ENCODE measurements around the gene PRKAG1. TPM values are rescaled to one million over a fixed set of nuclear protein-coding genes. Genes with fewer than 3 reads are reported as not detected.

PRKAG1 gene
- total and polyA plus RNA-seq, 4 donors, result 43.2 to 75.2 (median 69.9) TPM

DNA sequence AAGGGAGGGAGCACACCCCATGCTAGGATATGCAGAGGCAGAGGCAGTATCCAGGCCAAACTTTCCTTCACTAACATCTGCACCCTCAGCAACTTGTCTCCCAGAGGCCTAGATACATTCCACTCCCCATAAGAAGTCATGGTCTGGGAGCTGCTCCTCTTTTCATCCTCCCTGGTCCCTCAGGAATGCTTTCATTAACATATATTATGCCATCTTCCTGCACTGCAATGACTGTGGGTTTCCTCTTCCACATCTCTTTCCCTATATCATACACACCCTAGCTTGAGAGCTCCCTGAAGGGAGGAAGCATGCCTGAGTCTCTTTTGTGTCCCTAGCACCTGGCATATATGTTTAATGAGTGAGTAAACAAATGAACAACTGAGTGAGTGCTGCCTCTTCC is 28.0 kb downstream of the PRKAG1 start:
- Histone ChIP-seq H3K9me3 (ENCODE audit: control insufficient read depth, insufficient read depth, low read length) (no peaks in the 10 kb centered on the region), H3K27me3 (ENCODE audit: control insufficient read depth, insufficient read depth, low read length) (peaks cover 75% of the 10 kb centered on the region), H3K27ac (ENCODE audit: low read depth, low read length) (no peak overlapping the region), H3K4me1 (ENCODE audit: control insufficient read depth, insufficient read depth, low read length) (peaks cover 29% of the 10 kb centered on the region), H3K4me3 (ENCODE audit: low read depth, low read length) (no peak overlapping the region), H3K36me3 (ENCODE audit: control insufficient read depth, insufficient read depth, low read length) (no peaks in the 10 kb centered on the region)
- DNase-seq (ENCODE audit: low read depth in 4 of 6, low spot score in 6 of 6), result no peak

DNA sequence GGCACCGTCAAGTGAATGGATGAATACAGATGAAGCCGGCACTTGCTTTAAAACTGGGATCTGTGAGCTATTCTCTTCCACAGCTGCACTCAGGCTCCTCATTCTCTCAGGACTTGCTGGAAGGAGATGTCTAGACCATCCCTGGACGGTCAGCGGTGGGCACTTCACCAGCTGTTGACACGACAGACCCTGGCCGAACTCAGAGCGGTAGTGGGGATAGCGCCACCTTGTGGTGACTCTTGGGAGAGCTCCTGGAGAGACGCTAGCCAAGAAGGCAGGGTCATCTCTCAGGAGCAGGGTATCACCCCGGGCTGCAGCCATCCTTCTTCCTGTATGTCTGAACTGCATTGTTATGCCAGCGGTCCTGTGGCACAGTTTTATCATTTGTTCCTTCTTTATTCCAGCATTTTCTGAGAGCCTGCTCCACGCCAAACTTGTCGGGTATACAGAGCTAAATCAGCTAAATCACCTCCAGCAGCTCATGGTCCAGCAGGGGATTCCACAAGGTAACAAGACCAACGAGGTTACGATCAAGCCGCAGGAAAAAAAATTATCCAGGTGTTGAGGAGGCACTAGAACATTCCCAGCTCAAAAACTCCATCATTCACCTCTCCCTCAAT is 30.4 kb downstream of the PRKAG1 start:
- Histone ChIP-seq H3K4me3 (ENCODE audit: low read depth, low read length) (no peak overlapping the region), H3K27ac (ENCODE audit: low read depth, low read length) (no peak overlapping the region), H3K4me1 (ENCODE audit: control insufficient read depth, insufficient read depth, low read length) (peaks cover 27% of the 10 kb centered on the region), H3K27me3 (ENCODE audit: control insufficient read depth, insufficient read depth, low read length) (peaks cover 73% of the 10 kb centered on the region), H3K36me3 (ENCODE audit: control insufficient read depth, insufficient read depth, low read length) (no peaks in the 10 kb centered on the region), H3K9me3 (ENCODE audit: control insufficient read depth, insufficient read depth, low read length) (no peaks in the 10 kb centered on the region)
- 32% methylated on average over 16 of the region's 16 CpGs for WGBS (ENCODE audit: insufficient coverage)
- DNase-seq (ENCODE audit: low read depth in 4 of 6, low spot score in 6 of 6), result peak in 2 of 6 donors; percentile 60 to 62

DNA sequence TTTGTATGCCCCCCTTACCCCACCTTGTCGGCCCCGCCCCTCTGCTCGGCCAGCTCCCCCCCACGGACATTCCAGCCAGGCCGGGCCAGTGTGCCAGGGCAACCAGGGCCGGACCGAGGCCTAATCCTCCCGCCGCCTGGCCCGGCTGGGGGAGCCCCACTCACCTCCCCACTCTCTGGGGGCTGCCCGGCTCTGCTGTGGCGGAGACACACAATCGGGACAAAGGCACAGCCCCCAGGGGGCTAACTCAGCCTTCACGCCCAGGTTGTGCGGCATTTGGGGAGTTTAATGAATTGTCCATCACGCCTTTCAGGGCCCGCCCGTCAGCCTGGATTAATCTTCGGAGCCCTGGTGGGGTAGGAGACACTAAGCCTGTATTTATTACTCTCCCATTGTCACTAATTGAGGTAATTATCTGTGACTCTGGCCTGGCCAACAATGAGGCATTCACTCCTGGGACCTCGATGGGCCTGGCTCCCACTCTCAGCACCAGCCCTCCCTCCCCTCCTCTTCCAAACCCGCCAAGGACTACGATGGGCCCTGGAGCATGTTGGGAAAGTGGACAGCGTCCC is 31.8 kb downstream of the PRKAG1 start:
- Histone ChIP-seq H3K27ac (ENCODE audit: low read depth, low read length) (no peak overlapping the region), H3K9me3 (ENCODE audit: control insufficient read depth, insufficient read depth, low read length) (no peaks in the 10 kb centered on the region), H3K36me3 (ENCODE audit: control insufficient read depth, insufficient read depth, low read length) (no peaks in the 10 kb centered on the region), H3K4me3 (ENCODE audit: low read depth, low read length) (no peak overlapping the region), H3K4me1 (ENCODE audit: control insufficient read depth, insufficient read depth, low read length) (peaks cover 28% of the 10 kb centered on the region), H3K27me3 (ENCODE audit: control insufficient read depth, insufficient read depth, low read length) (peaks cover 81% of the 10 kb centered on the region)
- 9% methylated on average over 15 of the region's 23 CpGs for WGBS (ENCODE audit: insufficient coverage)
- DNase-seq (ENCODE audit: low read depth in 4 of 6, low spot score in 6 of 6), result peak in 3 of 6 donors; percentile 57 to 90 (median 76)

DNA sequence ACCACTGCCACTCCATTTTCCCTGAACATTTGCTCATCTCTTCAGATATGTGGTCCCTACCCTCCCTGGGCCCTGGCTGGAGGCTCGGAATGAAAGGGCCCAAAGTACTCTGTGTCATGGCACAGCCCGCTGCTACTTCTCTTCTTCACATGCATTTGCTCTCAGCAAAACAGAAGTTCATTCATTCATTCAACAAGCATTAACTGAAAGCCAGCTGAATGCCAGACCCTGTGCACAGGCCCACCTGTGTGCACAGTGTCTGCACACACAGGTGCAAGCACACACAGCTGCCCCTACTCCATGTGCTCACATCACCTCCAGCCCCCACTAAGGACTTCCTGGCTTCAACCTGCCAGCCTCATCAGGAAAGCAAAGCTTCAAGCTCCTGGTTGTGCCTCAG is 32.7 kb downstream of the PRKAG1 start:
- Histone ChIP-seq H3K27me3 (ENCODE audit: control insufficient read depth, insufficient read depth, low read length) (peaks cover 84% of the 10 kb centered on the region), H3K4me3 (ENCODE audit: low read depth, low read length) (no peak overlapping the region), H3K4me1 (ENCODE audit: control insufficient read depth, insufficient read depth, low read length) (peaks cover 37% of the 10 kb centered on the region), H3K27ac (ENCODE audit: low read depth, low read length) (no peak overlapping the region), H3K9me3 (ENCODE audit: control insufficient read depth, insufficient read depth, low read length) (no peaks in the 10 kb centered on the region), H3K36me3 (ENCODE audit: control insufficient read depth, insufficient read depth, low read length) (no peaks in the 10 kb centered on the region)
- WGBS (ENCODE audit: insufficient coverage), result 56% methylated on average over 2 of the region's 2 CpGs
- DNase-seq (ENCODE audit: low read depth in 4 of 6, low spot score in 6 of 6), result no peak

DNA sequence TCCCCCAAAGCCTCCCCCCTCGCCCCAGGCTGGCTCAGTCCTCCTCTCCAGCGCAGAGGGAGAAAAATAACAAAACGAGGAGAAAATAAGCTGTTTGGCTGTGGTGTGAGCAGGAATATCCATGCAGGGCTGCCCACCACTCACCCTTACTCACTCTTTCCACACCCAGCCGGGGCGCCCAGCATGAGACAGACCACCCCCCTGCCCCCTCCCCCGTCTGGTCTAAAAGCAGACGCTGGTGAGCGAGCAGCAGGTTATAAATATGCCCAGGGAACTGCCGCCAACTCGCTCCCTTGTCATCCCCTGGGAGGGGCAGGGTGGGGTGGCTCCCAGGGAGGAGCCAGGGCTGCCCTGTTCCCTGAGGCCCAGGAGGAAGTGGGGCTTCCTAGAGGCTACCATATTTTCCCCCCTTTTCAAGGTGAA is 33.1 kb downstream of the PRKAG1 start:
- Histone ChIP-seq H3K27me3 (ENCODE audit: control insufficient read depth, insufficient read depth, low read length) (peaks cover 86% of the 10 kb centered on the region), H3K4me3 (ENCODE audit: low read depth, low read length) (no peak overlapping the region), H3K36me3 (ENCODE audit: control insufficient read depth, insufficient read depth, low read length) (no peaks in the 10 kb centered on the region), H3K27ac (ENCODE audit: low read depth, low read length) (no peak overlapping the region), H3K4me1 (ENCODE audit: control insufficient read depth, insufficient read depth, low read length) (peaks cover 42% of the 10 kb centered on the region), H3K9me3 (ENCODE audit: control insufficient read depth, insufficient read depth, low read length) (no peaks in the 10 kb centered on the region)
- peak in 2 of 6 donors; percentile 6 to 63 for DNase-seq (ENCODE audit: low read depth in 4 of 6, low spot score in 6 of 6)
- WGBS (ENCODE audit: insufficient coverage), result 8% methylated on average over 6 of the region's 10 CpGs

DNA sequence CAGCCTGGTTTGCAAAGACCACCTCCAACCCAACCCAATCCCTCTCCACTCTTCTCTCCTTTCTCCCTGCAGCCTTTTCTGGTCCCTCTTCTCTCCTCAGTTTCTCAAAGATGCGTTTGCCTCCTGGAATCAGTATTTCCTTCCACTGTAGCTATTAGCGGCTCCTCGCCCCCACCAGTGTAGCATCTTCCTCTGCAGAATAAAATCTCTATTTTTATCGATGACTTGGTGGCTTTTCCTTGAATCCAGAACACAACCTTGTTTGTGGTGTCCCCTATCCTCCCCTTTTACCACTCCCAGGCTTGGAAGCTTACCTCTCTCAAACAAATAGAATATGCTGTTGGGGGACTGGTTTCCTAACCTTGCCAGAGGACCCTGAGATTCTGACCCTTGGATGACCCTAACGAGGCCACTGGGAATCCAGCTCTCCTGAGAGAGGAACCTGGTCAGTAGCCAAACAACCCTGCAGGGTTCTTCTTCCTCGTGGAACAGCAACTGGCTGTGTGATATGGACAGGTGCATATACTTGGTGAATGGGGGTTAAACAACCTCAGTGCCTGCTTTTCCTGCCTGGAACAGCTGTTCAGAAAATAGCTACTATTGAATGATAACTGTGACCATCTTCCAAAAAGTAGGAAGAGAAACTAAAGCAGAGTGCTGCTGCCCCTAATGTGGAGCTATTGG is 36.0 kb downstream of the PRKAG1 start:
- Histone ChIP-seq H3K27ac (ENCODE audit: low read depth, low read length) (no peak overlapping the region), H3K27me3 (ENCODE audit: control insufficient read depth, insufficient read depth, low read length) (peaks cover 94% of the 10 kb centered on the region), H3K4me1 (ENCODE audit: control insufficient read depth, insufficient read depth, low read length) (peaks cover 65% of the 10 kb centered on the region), H3K4me3 (ENCODE audit: low read depth, low read length) (no peak overlapping the region), H3K36me3 (ENCODE audit: control insufficient read depth, insufficient read depth, low read length) (peaks cover 3% of the 10 kb centered on the region), H3K9me3 (ENCODE audit: control insufficient read depth, insufficient read depth, low read length) (no peaks in the 10 kb centered on the region)
- no peak for DNase-seq (ENCODE audit: low read depth in 4 of 6, low spot score in 6 of 6)
- WGBS (ENCODE audit: insufficient coverage), result 58% methylated on average over 5 of the region's 6 CpGs

DNA sequence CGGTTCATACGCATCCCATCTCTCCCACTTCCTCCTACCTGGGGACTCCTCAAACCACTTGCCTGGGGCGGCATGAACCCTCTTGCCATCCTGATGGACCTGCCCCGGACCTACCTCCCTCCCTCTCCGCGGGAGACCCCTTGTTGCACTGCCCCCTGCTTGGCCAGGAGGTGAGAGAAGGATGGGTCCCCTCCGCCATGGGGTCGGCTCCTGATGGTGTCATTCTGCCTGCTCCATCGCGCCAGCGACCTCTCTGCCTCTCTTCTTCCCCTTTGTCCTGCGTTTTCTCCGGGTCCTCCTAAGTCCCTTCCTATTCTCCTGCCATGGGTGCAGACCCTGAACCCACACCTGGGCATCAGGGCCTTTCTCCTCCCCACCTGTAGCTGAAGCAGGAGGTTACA is 36.8 kb downstream of the PRKAG1 start:
- Histone ChIP-seq H3K36me3 (ENCODE audit: control insufficient read depth, insufficient read depth, low read length) (peaks cover 3% of the 10 kb centered on the region), H3K27me3 (ENCODE audit: control insufficient read depth, insufficient read depth, low read length) (peaks cover 94% of the 10 kb centered on the region), H3K9me3 (ENCODE audit: control insufficient read depth, insufficient read depth, low read length) (no peaks in the 10 kb centered on the region), H3K4me1 (ENCODE audit: control insufficient read depth, insufficient read depth, low read length) (peaks cover 57% of the 10 kb centered on the region), H3K4me3 (ENCODE audit: low read depth, low read length) (no peak overlapping the region), H3K27ac (ENCODE audit: low read depth, low read length) (no peak overlapping the region)
- WGBS (ENCODE audit: insufficient coverage), result 16% methylated on average over 13 of the region's 13 CpGs
- DNase-seq (ENCODE audit: low read depth in 4 of 6, low spot score in 6 of 6), result no peak

DNA sequence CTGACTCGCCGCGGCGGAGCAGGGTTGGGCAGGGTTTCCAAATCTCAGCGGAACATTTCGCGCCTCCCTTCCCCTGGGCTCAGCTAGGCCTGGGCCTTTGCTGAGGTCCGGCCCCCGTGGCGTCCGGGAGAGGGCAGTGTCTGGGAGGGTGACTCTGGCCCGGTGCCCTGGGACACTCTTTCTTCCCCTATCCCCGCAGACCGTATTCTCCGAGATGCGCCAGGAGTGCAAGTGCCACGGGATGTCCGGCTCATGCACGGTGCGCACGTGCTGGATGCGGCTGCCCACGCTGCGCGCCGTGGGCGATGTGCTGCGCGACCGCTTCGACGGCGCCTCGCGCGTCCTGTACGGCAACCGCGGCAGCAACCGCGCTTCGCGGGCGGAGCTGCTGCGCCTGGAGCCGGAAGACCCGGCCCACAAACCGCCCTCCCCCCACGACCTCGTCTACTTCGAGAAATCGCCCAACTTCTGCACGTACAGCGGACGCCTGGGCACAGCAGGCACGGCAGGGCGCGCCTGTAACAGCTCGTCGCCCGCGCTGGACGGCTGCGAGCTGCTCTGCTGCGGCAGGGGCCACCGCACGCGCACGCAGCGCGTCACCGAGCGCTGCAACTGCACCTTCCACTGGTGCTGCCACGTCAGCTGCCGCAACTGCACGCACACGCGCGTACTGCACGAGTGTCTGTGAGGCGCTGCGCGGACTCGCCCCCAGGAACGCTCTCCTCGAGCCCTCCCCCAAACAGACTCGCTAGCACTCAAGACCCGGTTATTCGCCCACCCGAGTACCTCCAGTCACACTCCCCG is 37.4 kb downstream of the PRKAG1 start:
- no peaks in the 10 kb centered on the region for H3K9me3 ChIP-seq (ENCODE audit: control insufficient read depth, insufficient read depth, low read length)
- no peak overlapping the region for H3K4me3 ChIP-seq (ENCODE audit: low read depth, low read length)
- no peak overlapping the region for H3K27ac ChIP-seq (ENCODE audit: low read depth, low read length)
- peaks cover 3% of the 10 kb centered on the region for H3K36me3 ChIP-seq (ENCODE audit: control insufficient read depth, insufficient read depth, low read length)
- H3K4me1 ChIP-seq (ENCODE audit: control insufficient read depth, insufficient read depth, low read length), result peaks cover 51% of the 10 kb centered on the region
- 3% methylated on average over 89 of the region's 91 CpGs for WGBS (ENCODE audit: insufficient coverage)
- peaks cover 94% of the 10 kb centered on the region for H3K27me3 ChIP-seq (ENCODE audit: control insufficient read depth, insufficient read depth, low read length)
- DNase-seq (ENCODE audit: low read depth in 4 of 6, low spot score in 6 of 6), result peak in 2 of 6 donors; percentile 60 to 91

DNA sequence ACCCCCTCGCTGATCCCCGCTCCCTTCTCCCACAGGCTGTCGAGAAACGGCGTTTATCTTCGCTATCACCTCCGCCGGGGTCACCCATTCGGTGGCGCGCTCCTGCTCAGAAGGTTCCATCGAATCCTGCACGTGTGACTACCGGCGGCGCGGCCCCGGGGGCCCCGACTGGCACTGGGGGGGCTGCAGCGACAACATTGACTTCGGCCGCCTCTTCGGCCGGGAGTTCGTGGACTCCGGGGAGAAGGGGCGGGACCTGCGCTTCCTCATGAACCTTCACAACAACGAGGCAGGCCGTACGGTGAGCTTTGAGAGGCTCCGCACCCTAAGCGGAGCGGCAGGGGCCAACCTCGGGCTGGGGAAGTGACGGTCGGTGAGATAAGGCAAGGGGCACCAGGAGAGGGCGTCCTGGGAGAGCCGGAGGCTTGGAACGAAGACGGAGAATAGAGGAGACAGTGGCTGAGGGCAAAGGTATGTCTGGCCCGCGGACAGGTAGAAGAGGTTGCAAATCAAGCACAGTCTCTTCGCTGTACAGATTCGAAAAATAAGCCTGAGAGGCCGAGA is 38.1 kb downstream of the PRKAG1 start:
- no peaks in the 10 kb centered on the region for H3K9me3 ChIP-seq (ENCODE audit: control insufficient read depth, insufficient read depth, low read length)

More for the DNA sequence above, 38.1 kb downstream of the PRKAG1 start:
- no peak for DNase-seq (ENCODE audit: low read depth in 4 of 6, low spot score in 6 of 6)
- peaks cover 44% of the 10 kb centered on the region for H3K4me1 ChIP-seq (ENCODE audit: control insufficient read depth, insufficient read depth, low read length)
- WGBS (ENCODE audit: insufficient coverage), result 3% methylated on average over 46 of the region's 46 CpGs
- H3K4me3 ChIP-seq (ENCODE audit: low read depth, low read length), result peak overlapping the region; percentile 2
- peaks cover 3% of the 10 kb centered on the region for H3K36me3 ChIP-seq (ENCODE audit: control insufficient read depth, insufficient read depth, low read length)
- no peak overlapping the region for H3K27ac ChIP-seq (ENCODE audit: low read depth, low read length)
- H3K27me3 ChIP-seq (ENCODE audit: control insufficient read depth, insufficient read depth, low read length), result peaks cover 94% of the 10 kb centered on the region
